ENCODE data around the gene NAT8.
"Not testable (repeated sequence)": the region's sequence is repeated elsewhere in the genome, so short reads cannot be mapped to it uniquely, and the experiment has no call there.

NAT8 gene

DNA sequence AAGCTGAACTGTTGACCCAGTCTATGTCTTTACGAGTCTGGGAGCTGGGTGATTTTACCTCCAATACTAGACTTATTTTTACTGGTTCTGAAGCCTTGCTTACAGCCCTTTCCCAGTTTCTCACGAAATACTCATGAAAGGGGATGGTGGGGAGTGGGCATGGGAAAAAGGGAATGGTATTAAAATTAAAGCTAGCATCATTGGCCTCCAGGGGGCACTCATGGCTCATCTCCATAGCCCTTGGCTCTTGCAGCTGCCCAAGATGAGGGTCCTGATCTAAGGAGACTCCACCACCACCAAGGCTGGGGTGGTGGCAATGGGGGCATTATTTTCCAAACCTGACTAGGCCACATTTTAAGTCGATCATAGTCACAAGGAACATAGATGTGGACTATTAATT, 22.3 kb downstream of the NAT8 start:
- H3F3A ChIP-seq (ENCODE audit: control insufficient read depth, insufficient read depth); H3K27ac ChIP-seq (ENCODE audit: low read depth, low read length); H3K4me3 ChIP-seq (ENCODE audit: low read length); H3K36me3 ChIP-seq (ENCODE audit: control insufficient read depth, low read length); H3K9me3 ChIP-seq (ENCODE audit: control insufficient read depth, insufficient read depth, low read length); H3K27me3 ChIP-seq (ENCODE audit: control insufficient read depth, low read length); H3K79me2 ChIP-seq (ENCODE audit: control insufficient read depth, low read length); H3K4me2 ChIP-seq (ENCODE audit: low read length); H4K20me1 ChIP-seq (ENCODE audit: control insufficient read depth, insufficient read depth, low read depth, low read length); H3K9me2 ChIP-seq (replicated peaks; ENCODE audit: control insufficient read depth, low read length); H3K4me1 ChIP-seq (ENCODE audit: control insufficient read depth, low read length): not testable (repeated sequence)
- TF ChIP-seq, protein P1, sequence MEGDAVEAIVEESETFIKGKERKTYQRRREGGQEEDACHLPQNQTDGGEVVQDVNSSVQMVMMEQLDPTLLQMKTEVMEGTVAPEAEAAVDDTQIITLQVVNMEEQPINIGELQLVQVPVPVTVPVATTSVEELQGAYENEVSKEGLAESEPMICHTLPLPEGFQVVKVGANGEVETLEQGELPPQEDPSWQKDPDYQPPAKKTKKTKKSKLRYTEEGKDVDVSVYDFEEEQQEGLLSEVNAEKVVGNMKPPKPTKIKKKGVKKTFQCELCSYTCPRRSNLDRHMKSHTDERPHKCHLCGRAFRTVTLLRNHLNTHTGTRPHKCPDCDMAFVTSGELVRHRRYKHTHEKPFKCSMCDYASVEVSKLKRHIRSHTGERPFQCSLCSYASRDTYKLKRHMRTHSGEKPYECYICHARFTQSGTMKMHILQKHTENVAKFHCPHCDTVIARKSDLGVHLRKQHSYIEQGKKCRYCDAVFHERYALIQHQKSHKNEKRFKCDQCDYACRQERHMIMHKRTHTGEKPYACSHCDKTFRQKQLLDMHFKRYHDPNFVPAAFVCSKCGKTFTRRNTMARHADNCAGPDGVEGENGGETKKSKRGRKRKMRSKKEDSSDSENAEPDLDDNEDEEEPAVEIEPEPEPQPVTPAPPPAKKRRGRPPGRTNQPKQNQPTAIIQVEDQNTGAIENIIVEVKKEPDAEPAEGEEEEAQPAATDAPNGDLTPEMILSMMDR (IDR thresholded peaks at IDR 0.05; ENCODE audit: low read depth, low read length, poor library complexity, severe bottlenecking) = peak; percentile 51

DNA sequence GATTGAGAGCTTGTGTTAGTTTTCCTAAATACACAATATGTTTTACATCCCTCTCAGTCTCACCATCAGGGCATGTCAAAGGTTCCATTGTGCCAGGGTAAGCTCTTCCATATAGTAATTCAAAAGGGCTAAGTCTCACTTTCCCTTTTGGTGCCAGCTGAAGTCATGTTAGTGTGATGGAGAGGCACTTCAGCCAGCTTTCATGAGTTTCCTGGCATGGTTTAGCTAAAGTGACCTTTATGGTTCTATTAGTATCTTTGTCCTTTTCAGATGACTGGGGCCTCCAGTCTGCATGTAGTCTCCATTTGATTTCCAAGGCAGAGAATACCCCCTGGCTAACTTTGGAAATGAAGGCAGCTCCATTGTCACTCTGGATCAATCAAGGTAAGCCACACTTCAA, 27.2 kb downstream of the NAT8 start:
- Histone ChIP-seq H3K79me2 (ENCODE audit: control insufficient read depth, low read length) (no peaks in the 10 kb centered on the region), H3K4me1 (ENCODE audit: control insufficient read depth, low read length) (no peaks in the 10 kb centered on the region), H3K4me2 (ENCODE audit: low read length) (no peak overlapping the region), H3K9me2 (replicated peaks; ENCODE audit: control insufficient read depth, low read length) (no peaks in the 10 kb centered on the region), H3K27ac (ENCODE audit: low read depth, low read length) (no peak overlapping the region), H3F3A (ENCODE audit: control insufficient read depth, insufficient read depth) (no peaks in the 10 kb centered on the region), H3K36me3 (ENCODE audit: control insufficient read depth, low read length) (no peaks in the 10 kb centered on the region), H3K4me3 (ENCODE audit: low read length) (no peak overlapping the region), H3K9me3 (ENCODE audit: control insufficient read depth, insufficient read depth, low read length) (no peaks in the 10 kb centered on the region), H4K20me1 (ENCODE audit: control insufficient read depth, insufficient read depth, low read depth, low read length) (no peaks in the 10 kb centered on the region), H3K27me3 (ENCODE audit: control insufficient read depth, low read length) (no peaks in the 10 kb centered on the region)
- TF ChIP-seq EZH2phosphoT487 (IDR thresholded peaks at IDR 0.05; ENCODE audit: borderline replicate concordance, low read length) = no peak
- TF ChIP-seq, protein P1 (IDR thresholded peaks at IDR 0.05; ENCODE audit: low read depth, low read length, poor library complexity, severe bottlenecking) = no peak

DNA sequence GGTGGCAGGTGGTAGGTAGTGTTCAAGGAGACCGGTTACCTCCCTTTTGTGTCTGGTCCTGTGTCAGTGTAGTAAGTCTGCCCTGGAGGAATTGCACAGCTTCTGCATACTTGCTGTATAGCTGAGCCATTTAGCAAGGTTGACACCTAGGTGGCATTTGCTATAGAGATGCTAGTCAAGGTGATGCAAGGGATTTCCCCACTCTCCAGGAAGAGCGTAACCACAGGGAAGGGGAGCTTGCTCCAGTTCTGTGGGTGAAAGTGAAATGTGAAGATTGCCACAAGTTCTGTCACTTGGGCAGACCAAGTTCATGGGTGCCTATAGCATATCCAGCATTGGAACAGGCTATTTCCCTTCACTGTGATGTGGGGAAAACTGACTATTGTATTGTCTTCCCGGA, 28.1 kb downstream of the NAT8 start:
- Histone ChIP-seq H3K4me3 (ENCODE audit: low read length) (no peak overlapping the region), H3K27me3 (ENCODE audit: control insufficient read depth, low read length) (no peaks in the 10 kb centered on the region), H3K4me1 (ENCODE audit: control insufficient read depth, low read length) (no peaks in the 10 kb centered on the region), H4K20me1 (ENCODE audit: control insufficient read depth, insufficient read depth, low read depth, low read length) (no peaks in the 10 kb centered on the region), H3K27ac (ENCODE audit: low read depth, low read length) (no peak overlapping the region), H3K79me2 (ENCODE audit: control insufficient read depth, low read length) (no peaks in the 10 kb centered on the region), H3K9me2 (replicated peaks; ENCODE audit: control insufficient read depth, low read length) (no peaks in the 10 kb centered on the region), H3K4me2 (ENCODE audit: low read length) (no peak overlapping the region), H3F3A (ENCODE audit: control insufficient read depth, insufficient read depth) (no peaks in the 10 kb centered on the region), H3K9me3 (ENCODE audit: control insufficient read depth, insufficient read depth, low read length) (no peaks in the 10 kb centered on the region), H3K36me3 (ENCODE audit: control insufficient read depth, low read length) (no peaks in the 10 kb centered on the region)
- TF ChIP-seq EZH2phosphoT487 (IDR thresholded peaks at IDR 0.05; ENCODE audit: borderline replicate concordance, low read length) = no peak
- TF ChIP-seq, protein P1 (IDR thresholded peaks at IDR 0.05; ENCODE audit: low read depth, low read length, poor library complexity, severe bottlenecking) = no peak

DNA sequence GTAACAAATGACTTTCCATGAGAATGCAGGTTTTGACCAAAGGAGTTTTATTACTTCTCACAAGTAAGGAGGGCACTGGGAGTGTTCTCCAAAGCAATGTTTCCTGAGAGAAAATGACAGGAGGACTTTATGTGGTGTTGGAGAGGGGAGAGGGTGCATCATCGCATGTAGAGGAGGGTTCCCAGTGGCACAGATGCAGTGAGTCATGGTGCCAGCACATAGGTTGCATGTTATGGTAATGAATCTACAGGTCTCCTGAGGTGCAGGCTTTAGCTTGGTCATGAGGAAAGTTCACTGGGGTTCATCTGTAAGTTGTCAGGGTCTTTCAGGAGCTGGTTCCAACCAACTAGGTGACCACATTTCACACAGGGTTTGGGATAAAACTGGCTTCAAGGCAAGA, 30.4 kb downstream of the NAT8 start:
- Histone ChIP-seq H4K20me1 (ENCODE audit: control insufficient read depth, insufficient read depth, low read depth, low read length) (no peaks in the 10 kb centered on the region), H3F3A (ENCODE audit: control insufficient read depth, insufficient read depth) (no peaks in the 10 kb centered on the region), H3K4me1 (ENCODE audit: control insufficient read depth, low read length) (no peaks in the 10 kb centered on the region), H3K9me3 (ENCODE audit: control insufficient read depth, insufficient read depth, low read length) (no peaks in the 10 kb centered on the region), H3K36me3 (ENCODE audit: control insufficient read depth, low read length) (no peaks in the 10 kb centered on the region), H3K4me2 (ENCODE audit: low read length) (no peak overlapping the region), H3K27me3 (ENCODE audit: control insufficient read depth, low read length) (no peaks in the 10 kb centered on the region), H3K27ac (ENCODE audit: low read depth, low read length) (no peak overlapping the region), H3K79me2 (ENCODE audit: control insufficient read depth, low read length) (no peaks in the 10 kb centered on the region), H3K4me3 (ENCODE audit: low read length) (no peak overlapping the region), H3K9me2 (replicated peaks; ENCODE audit: control insufficient read depth, low read length) (no peaks in the 10 kb centered on the region)
- TF ChIP-seq, protein P1 (IDR thresholded peaks at IDR 0.05; ENCODE audit: low read depth, low read length, poor library complexity, severe bottlenecking) = no peak
- no peak for TF ChIP-seq EZH2phosphoT487 (IDR thresholded peaks at IDR 0.05; ENCODE audit: borderline replicate concordance, low read length)
